IPS-NIHi7 (cell line): Measurements from ENCODE around the gene TULP4.
A peak's percentile ranks its signal among the peaks of the same experiment; 100 is the strongest.
"Not testable (repeated sequence)": the region's sequence is repeated elsewhere in the genome, so short reads cannot be mapped to it uniquely, and the experiment has no call there.

Experiments used
- DNase-seq: peaks from one replicate; pipeline ENCODE4 v3.0.0; 2012; ENCODE audit warnings: mixed read lengths; ENCODE audit errors: extremely low spot score

Gene TULP4

DNA sequence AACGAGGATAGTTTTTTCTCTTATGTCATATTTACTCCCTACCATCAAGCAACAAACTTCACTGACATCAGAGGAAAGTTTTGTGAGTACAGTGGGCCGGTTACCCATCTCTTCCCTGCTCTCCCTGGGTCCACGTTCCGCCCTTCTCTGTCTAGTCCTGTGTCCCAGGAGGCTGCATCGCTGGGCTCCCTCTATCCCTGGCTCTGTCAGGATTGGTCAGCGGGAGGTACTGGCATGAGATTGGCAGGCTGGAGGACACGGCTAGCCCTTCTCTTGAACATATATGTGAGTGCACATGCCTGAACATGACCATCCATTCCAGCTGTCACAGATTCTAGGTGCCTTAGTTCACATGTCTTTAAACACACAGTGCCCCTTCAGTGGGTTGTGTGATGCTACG lies 217.4 kb downstream of the TULP4 start:
- DNase-seq = no peak

GRCh38 chr6:158531566-158531965 lies 219.3 kb downstream of the TULP4 start:
- no peak for DNase-seq

- no peak for DNase-seq
Measured at GRCh38 chr6:158531970-158532369, 219.7 kb downstream of the TULP4 start.

DNA sequence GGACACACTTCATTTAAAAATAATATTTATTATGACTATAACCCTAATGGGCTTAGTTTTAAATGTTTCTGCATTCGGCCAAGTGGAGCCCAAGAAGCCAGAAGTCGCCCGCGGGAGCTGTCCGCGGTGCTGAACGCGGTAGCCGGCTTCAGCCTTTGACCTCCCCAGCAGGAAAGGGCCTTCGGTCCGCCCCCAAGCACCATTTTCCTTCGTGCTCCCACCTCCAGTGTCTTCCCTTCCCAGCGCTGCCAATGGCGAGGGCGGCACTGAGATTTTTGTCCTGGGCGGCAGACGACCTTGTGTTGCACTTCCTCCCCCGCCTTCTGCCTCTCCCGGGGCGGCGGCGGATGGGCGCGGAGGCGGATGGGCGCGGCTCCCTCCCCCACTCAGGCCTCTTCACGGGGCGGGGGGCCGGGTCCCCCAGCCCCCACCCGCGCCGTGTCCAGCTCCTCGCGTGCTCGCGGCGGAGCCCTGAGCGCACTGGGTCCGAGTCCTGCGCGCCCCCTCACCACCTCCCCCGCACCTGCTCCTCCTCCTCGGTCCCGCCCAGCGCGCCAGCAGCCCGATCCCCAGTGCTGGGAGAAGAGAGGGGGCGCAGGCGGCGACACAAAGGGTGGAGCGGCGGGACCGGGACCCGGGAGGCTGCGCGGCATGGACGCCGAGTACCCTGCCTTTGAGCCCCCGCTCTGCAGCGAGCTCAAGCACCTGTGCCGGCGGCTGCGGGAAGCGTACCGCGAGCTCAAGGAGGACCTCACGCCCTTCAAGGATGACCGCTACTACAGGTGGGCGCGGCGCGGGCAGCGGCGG lies 224.0 kb downstream of the TULP4 start:
- peak; percentile 89 for DNase-seq

DNA sequence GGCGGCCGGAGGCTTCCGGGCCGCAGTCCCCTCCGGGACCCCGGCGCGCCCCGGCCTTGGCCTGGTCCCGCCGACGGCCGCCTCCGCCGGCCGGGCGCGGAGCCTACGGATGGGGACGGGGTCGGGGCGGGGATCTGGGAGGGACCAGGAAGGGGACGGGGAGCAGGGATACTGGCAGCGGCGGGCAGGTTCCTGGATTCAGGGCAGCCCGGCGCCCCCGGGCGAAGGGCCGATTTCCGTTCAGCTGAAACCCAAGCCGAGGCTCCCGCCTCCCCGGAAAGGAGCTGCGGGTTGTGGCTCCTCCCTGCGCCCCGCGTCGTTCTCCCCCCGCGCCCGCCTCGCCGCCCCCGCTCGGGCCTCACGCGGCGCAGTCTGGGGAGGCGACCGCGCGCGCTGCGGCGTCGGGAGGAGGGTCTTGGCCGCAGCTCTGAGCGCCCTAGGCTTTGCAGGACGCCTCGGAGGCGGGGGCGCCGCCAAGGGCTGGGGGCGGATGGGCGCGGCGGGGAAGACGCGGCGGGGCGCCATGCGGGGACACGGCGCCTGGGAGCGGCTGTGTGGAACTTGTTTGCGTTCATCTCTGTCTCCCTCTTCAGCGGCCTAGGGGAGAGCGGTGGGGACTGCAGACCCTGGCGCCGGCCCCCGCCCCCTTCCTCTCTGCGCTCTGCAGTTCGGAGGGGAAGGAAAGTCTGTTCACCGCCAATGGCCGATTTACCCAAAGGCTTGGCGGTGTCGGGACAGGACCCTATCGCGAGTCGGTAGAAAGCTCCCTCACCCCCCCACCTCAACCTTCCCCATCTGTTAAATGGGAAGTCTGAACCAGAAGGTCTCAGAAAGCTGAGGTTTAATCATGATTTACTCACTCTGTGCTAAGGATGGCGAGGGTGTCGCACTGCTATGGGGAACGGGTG lies 224.9 kb downstream of the TULP4 start:
- peak; percentile 85 for DNase-seq

GRCh38 chr6:158538741-158539140 lies 226.5 kb downstream of the TULP4 start:
- DNase-seq = no peak

- DNase-seq = no peak
Measured at GRCh38 chr6:158539413-158539812, 227.1 kb downstream of the TULP4 start.

DNA sequence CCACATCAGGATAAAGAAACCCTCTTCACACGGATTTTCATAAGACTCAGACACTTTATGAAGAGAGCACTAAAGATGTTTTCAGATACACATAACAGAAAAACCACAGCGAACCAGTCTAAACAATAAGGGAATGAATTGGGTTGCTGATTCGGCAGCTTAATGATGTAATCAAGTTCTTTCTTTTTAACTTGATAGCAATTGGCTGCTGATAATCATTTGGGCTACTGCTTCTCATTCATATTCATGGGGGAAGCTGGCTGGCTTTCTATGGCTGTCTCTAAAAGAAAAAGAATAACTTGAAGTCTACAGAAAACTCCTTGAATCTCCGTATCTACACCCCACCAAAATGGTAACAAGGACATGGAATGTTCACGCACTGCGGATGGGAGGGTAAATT lies 227.6 kb downstream of the TULP4 start:
- DNase-seq = no peak

DNA sequence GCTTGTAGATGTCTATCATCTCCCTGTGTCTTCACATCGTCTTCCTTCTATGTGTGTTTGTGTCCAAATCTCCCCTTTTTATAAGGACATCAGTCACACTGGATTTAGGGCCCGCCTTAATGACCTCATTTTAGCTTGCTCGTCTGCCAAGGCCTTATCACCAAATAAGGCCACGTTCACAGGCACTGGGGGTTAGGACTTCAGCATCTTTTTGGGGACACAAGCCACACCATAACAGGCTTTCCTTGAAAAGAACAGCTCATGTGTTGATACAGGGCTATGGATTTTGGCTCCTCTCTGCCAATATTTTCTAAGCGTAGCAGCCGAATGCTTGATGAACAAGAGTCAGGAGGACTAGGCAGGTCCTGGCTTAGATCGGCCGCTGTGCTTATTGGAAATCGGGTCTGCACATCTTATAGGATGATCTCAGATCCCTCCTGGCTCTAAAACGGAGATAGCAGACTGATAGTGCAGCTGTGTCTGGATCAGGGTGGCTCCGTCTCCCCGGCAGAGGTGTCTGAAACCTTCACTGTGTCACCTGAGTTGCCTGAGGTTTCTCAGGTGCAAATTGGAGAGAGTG lies 231.4 kb downstream of the TULP4 start:
- DNase-seq = no peak

GRCh38 chr6:158544428-158544827 lies 232.2 kb downstream of the TULP4 start:
- peak; percentile 47 for DNase-seq

GRCh38 chr6:158545043-158545966 lies 233.0 kb downstream of the TULP4 start:
- no peak for DNase-seq

GRCh38 chr6:158548418-158549161 lies 236.3 kb downstream of the TULP4 start:
- no peak for DNase-seq

- no peak for DNase-seq
Measured at GRCh38 chr6:158552055-158552795, 240.0 kb downstream of the TULP4 start.

DNA sequence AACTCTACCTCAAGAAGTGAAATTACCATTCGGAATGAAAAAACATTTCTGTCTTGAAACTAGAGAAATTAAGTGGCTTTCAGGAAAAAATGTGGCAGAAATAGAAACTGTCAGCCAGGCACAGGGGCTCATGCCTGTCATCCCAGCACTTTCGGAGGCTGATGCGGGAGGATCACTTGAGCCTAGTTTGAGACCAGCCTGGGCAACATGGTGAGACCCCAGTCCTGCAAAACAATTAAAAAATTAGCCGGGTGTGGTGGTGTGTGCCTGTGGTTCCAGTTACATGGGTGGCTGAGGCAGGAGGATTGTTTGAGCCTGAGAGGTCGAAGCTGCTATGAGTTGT lies 240.5 kb downstream of the TULP4 start:
- no peak for DNase-seq

- DNase-seq = no peak
Measured at GRCh38 chr6:158554611-158555361, 242.5 kb downstream of the TULP4 start.

GRCh38 chr6:158556113-158556512 lies 243.8 kb downstream of the TULP4 start:
- DNase-seq = no peak

DNA sequence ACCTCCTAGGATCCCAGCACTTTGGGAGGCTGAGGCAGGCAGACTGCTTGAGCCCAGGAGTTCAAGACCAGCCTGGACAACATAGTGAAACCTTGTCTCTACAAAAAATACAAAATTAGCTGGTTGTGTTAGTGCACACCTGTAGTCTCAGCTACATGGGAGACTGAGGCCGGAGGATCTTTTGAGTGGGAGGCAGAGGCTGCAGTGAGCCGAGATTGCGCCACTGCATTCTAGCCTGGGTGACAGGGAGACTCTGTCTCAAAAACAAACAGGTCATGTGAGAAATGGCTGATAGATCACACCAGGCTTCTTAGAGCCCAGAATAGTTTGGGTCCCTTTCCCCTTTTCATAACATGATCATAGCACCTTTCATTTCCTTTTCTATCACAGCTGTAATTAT lies 244.8 kb downstream of the TULP4 start:
- DNase-seq = not testable (repeated sequence)

DNA sequence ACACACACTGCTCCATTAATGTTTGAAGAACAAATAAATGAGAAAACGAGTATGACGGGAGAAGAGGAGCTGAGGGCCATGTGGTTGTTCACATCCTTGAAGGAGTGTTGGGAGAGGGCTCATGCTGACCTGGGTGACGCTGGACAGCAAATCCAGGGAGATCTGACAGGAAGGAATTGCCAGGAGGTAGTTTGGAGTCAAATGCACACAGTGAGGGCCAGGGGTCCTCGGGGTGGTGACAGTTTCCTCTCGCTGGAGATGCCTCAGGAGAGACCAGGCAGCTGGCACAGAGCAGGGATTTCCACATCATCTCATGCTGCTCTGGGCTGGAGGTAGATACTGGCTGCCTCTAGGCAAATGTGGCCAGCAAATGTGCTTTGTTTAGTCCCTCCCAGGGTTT lies 245.7 kb downstream of the TULP4 start:
- DNase-seq = no peak
